GM06990 (cell line): ENCODE measurements around the gene CFDP1.

Source experiments
- DNase-seq: peaks from one replicate; pipeline ENCODE4 v3.0.0-alpha.2; 2011; ENCODE audit not compliant: insufficient read length; ENCODE audit errors: extremely low read depth
- H3K27me3 ChIP-seq: replicated peaks from 2 replicates; pipeline ENCODE4 v1.6.0; 2011; ENCODE audit warnings: low read length; ENCODE audit not compliant: control insufficient read depth, insufficient read depth
- H3K36me3 ChIP-seq: 2 replicates; pipeline ENCODE4 v1.5.1; 2011; ENCODE audit warnings: low read length; ENCODE audit not compliant: control insufficient read depth, insufficient read depth
- H3K4me3 ChIP-seq: replicated peaks from 2 replicates; pipeline ENCODE4 v1.5.1; 2011; ENCODE audit warnings: low read depth, mild to moderate bottlenecking, control low read depth, low read length
- CTCF ChIP-seq: IDR thresholded peaks from 2 replicates; pipeline ENCODE4 v1.5.1; 2011; ENCODE audit warnings: low read length, control low read depth, mild to moderate bottlenecking, inconsistent platforms; ENCODE audit not compliant: insufficient read depth, poor library complexity, severe bottlenecking

Gene CFDP1

GRCh38 chr16:75307506-75307905, 125.8 kb downstream of the CFDP1 start:
- DNase-seq: no peak
- Histone ChIP-seq H3K27me3 (no peaks in the 10 kb centered on the region), H3K36me3 (peaks cover 2% of the 10 kb centered on the region; the same call in 1 of the 2 replicates), H3K4me3 (no peak overlapping the region)
- TF ChIP-seq CTCF: no peak

GRCh38 chr16:75306099-75306762, 127.1 kb downstream of the CFDP1 start:
- H3K27me3 ChIP-seq: no peaks in the 10 kb centered on the region
- H3K4me3 ChIP-seq: no peak overlapping the region
- DNase-seq: no peak
- TF ChIP-seq CTCF: no peak
- peaks cover 2% of the 10 kb centered on the region; the same call in 1 of the 2 replicates for H3K36me3 ChIP-seq

GRCh38 chr16:75305364-75306098, 127.8 kb downstream of the CFDP1 start:
- Histone ChIP-seq H3K36me3 (peaks cover 2% of the 10 kb centered on the region; the same call in 1 of the 2 replicates), H3K4me3 (no peak overlapping the region), H3K27me3 (no peaks in the 10 kb centered on the region)
- TF ChIP-seq CTCF: no peak
- DNase-seq: peak; percentile 39

GRCh38 chr16:75304521-75305363, 128.6 kb downstream of the CFDP1 start:
- Histone ChIP-seq H3K27me3 (no peaks in the 10 kb centered on the region), H3K4me3 (no peak overlapping the region), H3K36me3 (peaks cover 2% of the 10 kb centered on the region; the same call in 1 of the 2 replicates)
- TF ChIP-seq CTCF: no peak
- peak; percentile 13 for DNase-seq

GRCh38 chr16:75301804-75302203, 131.5 kb downstream of the CFDP1 start:
- no peak for DNase-seq
- TF ChIP-seq CTCF: no peak
- Histone ChIP-seq H3K4me3 (no peak overlapping the region), H3K36me3 (peaks cover 2% of the 10 kb centered on the region; the same call in 1 of the 2 replicates), H3K27me3 (no peaks in the 10 kb centered on the region)
